GM12875 (cell line): ENCODE data around the gene ACSM6.

Source experiments
- H3K4me3 ChIP-seq: one replicate; pipeline ENCODE4 v1.5.1; 2011; ENCODE audit warnings: low read depth, low read length, control low read depth
- CTCF ChIP-seq: IDR thresholded peaks from 2 replicates; pipeline ENCODE4 v1.5.1; 2011; ENCODE audit warnings: low read depth, mild to moderate bottlenecking, control low read depth, inconsistent platforms, low read length, moderate library complexity, borderline replicate concordance; ENCODE audit not compliant: insufficient read depth

The ACSM6 gene

GRCh38 chr10:95177429-95177828 is 16.6 kb upstream of the ACSM6 start:
- no peak for TF ChIP-seq CTCF

GRCh38 chr10:95178266-95178665 is 15.8 kb upstream of the ACSM6 start:
- H3K4me3 ChIP-seq, result no peak overlapping the region
- TF ChIP-seq CTCF, result no peak

More at GRCh38 chr10:95177429-95177828, 16.6 kb upstream of the ACSM6 start:
- no peak overlapping the region for H3K4me3 ChIP-seq

- TF ChIP-seq CTCF, result no peak
- no peak overlapping the region for H3K4me3 ChIP-seq
These were observed 15.2 kb upstream of the ACSM6 start for GRCh38 chr10:95178797-95179196.

GRCh38 chr10:95181726-95182125 is 12.3 kb upstream of the ACSM6 start:
- no peak for TF ChIP-seq CTCF
- no peak overlapping the region for H3K4me3 ChIP-seq

GRCh38 chr10:95183271-95184230 is 10.5 kb upstream of the ACSM6 start:
- H3K4me3 ChIP-seq, result peak overlapping the region; percentile 68
- TF ChIP-seq CTCF, result peak; percentile 95

- H3K4me3 ChIP-seq, result no peak overlapping the region
- no peak for TF ChIP-seq CTCF
These were observed 6.4 kb upstream of the ACSM6 start for GRCh38 chr10:95187617-95188016.

- no peak for TF ChIP-seq CTCF
- H3K4me3 ChIP-seq, result no peak overlapping the region
These were observed 5.4 kb upstream of the ACSM6 start for GRCh38 chr10:95188593-95188992.
